Prostate gland (tissue), 2 donors: Measurements from ENCODE around the gene TBX2. TPM values are rescaled to one million over a fixed set of nuclear protein-coding genes. Genes with fewer than 3 reads are reported as not detected.
A peak's percentile ranks its signal among the peaks of the same experiment; 100 is the strongest.

Experiments used
- DNase-seq: peaks from one replicate; pipeline ENCODE4 v3.0.0-alpha.2; 2019; ENCODE audit warnings: low spot score
- H3K27ac ChIP-seq, 2 donors: fragments of 200-600 bp; sonication (generic); 2 replicates each; pipeline ENCODE4 v1.5.1; 2017 to 2019
- H3K27me3 ChIP-seq: fragments of 200-600 bp; sonication (generic); replicated peaks from 2 replicates; pipeline ENCODE4 v1.5.1; 2019; ENCODE audit not compliant: insufficient read depth
- H3K36me3 ChIP-seq, 2 donors: fragments of 200-600 bp; sonication (generic); 1 replicate in 1 of 2; 2 replicates in 1 of 2; pipeline versions ENCODE4 v1.5.1 to v1.8.1; 2017 to 2019
- H3K4me1 ChIP-seq: fragments of 200-600 bp; sonication (generic); replicated peaks from 2 replicates; pipeline ENCODE4 v1.5.1; 2019
- H3K4me3 ChIP-seq, 2 donors: fragments of 200-600 bp; sonication (generic); 2 replicates each; pipeline ENCODE4 v1.5.1; 2017 to 2019
- H3K9me3 ChIP-seq: fragments of 200-600 bp; sonication (generic); 2 replicates; pipeline ENCODE4 v1.5.1; 2017
- CTCF ChIP-seq, 4 experiments: fragments of 200-600 bp in 2 of 4; fragments of 450-650 bp in 2 of 4; sonication (generic) in 2 of 4; IDR thresholded peaks; 1 replicate in 3 of 4; 2 replicates in 1 of 4; pipeline ENCODE4 v1.5.1; 2016 to 2019; ENCODE audit warnings: antibody characterized with exemption in 4 of 4, mild to moderate bottlenecking in 2 of 4, moderate library complexity in 2 of 4
- POLR2A ChIP-seq: fragments of 450-650 bp; IDR thresholded peaks from one replicate; pipeline ENCODE4 v1.6.1; 2016; ENCODE audit warnings: antibody characterized with exemption, mild to moderate bottlenecking
- POLR2AphosphoS5 ChIP-seq: sonication (generic); formaldehyde crosslinking; IDR thresholded peaks from one replicate; pipeline ENCODE4 v1.6.1; 2017; ENCODE audit warnings: antibody characterized with exemption
- WGBS: methylation state at CpG from one replicate; pipeline ENCODE4 v1.1.5; 2018; 5-methylcytosine and 5-hydroxymethylcytosine counted together
- intact Hi-C: fragments of 100-400 bp; cut with DNase I; formaldehyde crosslinking; loops from one replicate; pipeline ENCODE4 v1.14.2; 2022
- total RNA-seq, 2 donors: library from RNA; depleted of rRNA; stranded (reverse); fragments of >200 nt; gene quantifications; one replicate each; pipeline ENCODE4 v1.1.0, GENCODE V29; 2016

TBX2 gene
- total RNA-seq, 2 donors from 2014 or later = 9.2 to 34.1 TPM

GRCh38 chr17:61451538-61452300 is 52.1 kb downstream of the TBX2 start:
- Histone ChIP-seq H3K4me1 (no peaks in the 10 kb centered on the region), H3K9me3 (no peaks in the 10 kb centered on the region), H3K27ac (peak overlapping the region in 1 of 2 donors; percentile 64), H3K27me3 (peaks cover 27% of the 10 kb centered on the region), H3K4me3 (peak overlapping the region; percentile 11 to 34), H3K36me3 (no peaks in the 10 kb centered on the region)
- no peak for TF ChIP-seq POLR2A
- TF ChIP-seq CTCF (IDR thresholded peaks at IDR 0.05) = no peak
- TF ChIP-seq POLR2AphosphoS5 = no peak
- intact Hi-C loops = loop anchor here (5.0 kb wide), 1 partner anchor 49 kb away; no protein-coding TSS in a partner anchor
- WGBS = 18% methylated on average over 59 of the region's 75 CpGs
- no peak for DNase-seq

GRCh38 chr17:61452301-61453290 is 53.0 kb downstream of the TBX2 start, which contains the start of gene TBX4:
Gene TBX4, plus strand, starts transcription at chr17:61452422. Its CDS starts 4,069 bp downstream, at chr17:61456491.
- Histone ChIP-seq H3K36me3 (no peaks in the 10 kb centered on the region), H3K27me3 (peaks cover 33% of the 10 kb centered on the region), H3K9me3 (no peaks in the 10 kb centered on the region), H3K27ac (peak within 1 kb of the TSS in 1 of 2 donors; percentile 64), H3K4me1 (no peaks in the 10 kb centered on the region), H3K4me3 (peak within 1 kb of the TSS; percentile 11 to 34)
- no peak for DNase-seq
- 17% methylated on average over 39 of the region's 59 CpGs for WGBS
- no peak for TF ChIP-seq CTCF (IDR thresholded peaks at IDR 0.05)
- TF ChIP-seq POLR2AphosphoS5 = no peak
- TF ChIP-seq POLR2A = no peak
- intact Hi-C loops = loop anchor here (5.0 kb wide), 1 partner anchor 50 kb away; no protein-coding TSS in a partner anchor

GRCh38 chr17:61453566-61454380 is 54.1 kb downstream of the TBX2 start:
- Histone ChIP-seq H3K9me3 (no peaks in the 10 kb centered on the region), H3K4me1 (no peaks in the 10 kb centered on the region), H3K4me3 (peak overlapping the region in 1 of 2 donors; percentile 19), H3K27ac (peak overlapping the region; percentile 24 to 55), H3K36me3 (no peaks in the 10 kb centered on the region), H3K27me3 (peaks cover 35% of the 10 kb centered on the region)
- DNase-seq = no peak
- TF ChIP-seq POLR2AphosphoS5 (no peak), POLR2A (no peak), CTCF (IDR thresholded peaks at IDR 0.05) (no peak)
- intact Hi-C loops = loop anchor here (5.0 kb wide), 1 partner anchor 51 kb away; no protein-coding TSS in a partner anchor
- 24% methylated on average over 17 of the region's 17 CpGs for WGBS
